SK-N-SH (cell line): ENCODE results near the gene SEC24D. TPM values are rescaled to one million over a fixed set of nuclear protein-coding genes. Genes with fewer than 3 reads are reported as not detected.
A peak's percentile ranks its signal among the peaks of the same experiment; 100 is the strongest.

ENCODE experiments used
- CTCF ChIA-PET: fragments of 300-600, 350-600 bp; formaldehyde crosslinking; extraction: SDS; loops from one replicate; lab custom pipeline; 2021; lab: Yijun Ruan, JAX
- POLR2A ChIA-PET: fragments of 350-600 bp; sonication (Branson Sonifier 250); formaldehyde crosslinking; extraction: SDS; loops from one replicate; lab custom pipeline; 2020; ENCODE audit warnings: antibody characterized with exemption, inconsistent platforms; lab: Yijun Ruan, JAX
- DNase-seq: peaks from one replicate; pipeline ENCODE4 v3.0.0; 2012
- H2AFZ ChIP-seq: fragments of 200-600 bp; sonication (generic); 2 replicates; pipeline ENCODE4 v1.8.1; 2016; ENCODE audit warnings: antibody characterized with exemption, mild to moderate bottlenecking, low read depth
- H3F3A ChIP-seq: fragments of 200-600 bp; sonication (generic); replicated peaks from 2 replicates; pipeline ENCODE3; 2016; ENCODE audit warnings: antibody characterized with exemption, mild to moderate bottlenecking; ENCODE audit not compliant: insufficient read depth
- H3K27ac ChIP-seq, 2 experiments: fragments of 200-500 bp in 1 of 2; fragments of 200-600 bp in 1 of 2; sonication (Bioruptor generic) in 1 of 2; sonication (generic), shearing (Covaris generic) in 1 of 2; 2 replicates each; pipeline versions ENCODE4 v1.5.1 to v1.6.1; 2014 to 2016; ENCODE audit warnings: low read depth in 2 of 2, inconsistent platforms in 1 of 2, low read length in 1 of 2, mild to moderate bottlenecking in 1 of 2, mixed read lengths in 1 of 2
- H3K27me3 ChIP-seq: fragments of 200-600 bp; sonication (generic), shearing (Covaris generic); 2 replicates; pipeline ENCODE4 v1.6.1; 2016; ENCODE audit warnings: mixed run types; ENCODE audit not compliant: insufficient read depth
- H3K36me3 ChIP-seq, 2 experiments: fragments of 200-500 bp in 1 of 2; fragments of 200-600 bp in 1 of 2; sonication (Bioruptor generic) in 1 of 2; sonication (generic) in 1 of 2; replicated peaks in 1 of 2; 2 replicates each; pipeline versions ENCODE3 to v1.5.1; 2014 to 2016; ENCODE audit warnings: low read length in 1 of 2, mild to moderate bottlenecking in 1 of 2; ENCODE audit not compliant: insufficient read depth in 2 of 2, control insufficient read depth in 1 of 2
- H3K4me1 ChIP-seq, 2 experiments: fragments of 200-500 bp in 1 of 2; fragments of 200-600 bp in 1 of 2; sonication (Bioruptor generic) in 1 of 2; sonication (generic), shearing (Covaris generic) in 1 of 2; 2 replicates each; pipeline versions ENCODE4 v1.5.1 to v1.6.1; 2014 to 2016; ENCODE audit warnings: low read depth in 1 of 2, low read length in 1 of 2, mixed run types in 1 of 2; ENCODE audit not compliant: insufficient read depth in 2 of 2, control insufficient read depth in 1 of 2
- H3K4me2 ChIP-seq: fragments of 200-600 bp; sonication (generic), shearing (Covaris generic); 2 replicates; pipeline ENCODE4 v1.6.1; 2017; ENCODE audit warnings: mixed run types
- H3K4me3 ChIP-seq, 2 experiments: fragments of 200-500 bp in 1 of 2; fragments of 200-600 bp in 1 of 2; sonication (Bioruptor generic) in 1 of 2; sonication (generic), shearing (Covaris generic) in 1 of 2; 2 replicates each; pipeline versions ENCODE4 v1.5.1 to v1.8.1; 2014 to 2016; ENCODE audit warnings: low read depth in 2 of 2, inconsistent platforms in 1 of 2, low read length in 1 of 2, mild to moderate bottlenecking in 1 of 2, mixed read lengths in 1 of 2, moderate library complexity in 1 of 2
- H3K79me2 ChIP-seq: fragments of 200-600 bp; sonication (generic); 2 replicates; pipeline ENCODE4 v1.8.1; 2017; ENCODE audit warnings: mild to moderate bottlenecking; ENCODE audit not compliant: insufficient read depth
- H3K9ac ChIP-seq: fragments of 200-600 bp; sonication (generic); 2 replicates; pipeline ENCODE4 v1.6.1; 2017; ENCODE audit warnings: mixed run types
- H3K9me2 ChIP-seq: fragments of 200-600 bp; sonication (generic); 2 replicates; pipeline ENCODE4 v1.6.1; 2017; ENCODE audit warnings: mixed run types
- H3K9me3 ChIP-seq: fragments of 200-600 bp; sonication (generic); 2 replicates; pipeline ENCODE4 v1.6.1; 2017; ENCODE audit warnings: mixed run types, mild to moderate bottlenecking, moderate library complexity
- H4K20me1 ChIP-seq: fragments of 200-600 bp; sonication (generic); 2 replicates; pipeline ENCODE4 v1.6.1; 2017; ENCODE audit warnings: mild to moderate bottlenecking, mixed run types; ENCODE audit not compliant: insufficient read depth
- CHD2 ChIP-seq: fragments of 150-350 bp; IDR thresholded peaks from 2 replicates; pipeline ENCODE4 v1.6.1; 2018; ENCODE audit warnings: low read length; ENCODE audit not compliant: partially characterized antibody
- ELF1 ChIP-seq: IDR thresholded peaks from 2 replicates; pipeline ENCODE4 v1.4.0; 2012
- EZH2phosphoT487 ChIP-seq: fragments of 200-600 bp; sonication (generic); IDR thresholded peaks from 2 replicates; pipeline ENCODE4 v1.6.1; 2017; ENCODE audit warnings: low read depth, mixed run types, mild to moderate bottlenecking, antibody characterized with exemption, moderate library complexity, borderline replicate concordance
- FOSL2 ChIP-seq: IDR thresholded peaks from 2 replicates; pipeline ENCODE4 v1.4.0; 2012; ENCODE audit warnings: low read depth, mild to moderate bottlenecking, moderate library complexity, borderline replicate concordance
- FOXM1 ChIP-seq: IDR thresholded peaks from 2 replicates; pipeline ENCODE4 v1.4.0; 2012; ENCODE audit warnings: low read depth, mild to moderate bottlenecking
- GABPA ChIP-seq: IDR thresholded peaks from 2 replicates; pipeline ENCODE4 v1.4.0; 2012; ENCODE audit warnings: low read depth, mild to moderate bottlenecking
- GATA2 ChIP-seq: sonication (generic); formaldehyde crosslinking; IDR thresholded peaks from 2 replicates; pipeline ENCODE4 v1.5.0; 2020; ENCODE audit warnings: mild to moderate bottlenecking, missing genetic modification reagents
- IRF3 ChIP-seq: fragments of 150-350 bp; IDR thresholded peaks from 2 replicates; pipeline ENCODE4 v1.6.1; 2016; ENCODE audit warnings: mild to moderate bottlenecking, low read depth, low read length
- JUND ChIP-seq: IDR thresholded peaks from 2 replicates; pipeline ENCODE4 v1.4.0; 2012
- MEF2A ChIP-seq: IDR thresholded peaks from 2 replicates; pipeline ENCODE4 v1.4.0; 2012; ENCODE audit warnings: low read depth, borderline replicate concordance
- NFIC ChIP-seq: IDR thresholded peaks from 2 replicates; pipeline ENCODE4 v1.4.0; 2012; ENCODE audit warnings: borderline replicate concordance
- NRF1 ChIP-seq: IDR thresholded peaks from 2 replicates; pipeline ENCODE4 v1.6.1; 2012; ENCODE audit warnings: low read depth, mild to moderate bottlenecking, low read length
- POLR2AphosphoS5 ChIP-seq: IDR thresholded peaks from 2 replicates; pipeline ENCODE4 v1.6.1; 2012; ENCODE audit warnings: low read depth, low read length
- RAD21 ChIP-seq: IDR thresholded peaks from 2 replicates; pipeline ENCODE4 v1.6.1; 2012; ENCODE audit warnings: mild to moderate bottlenecking, low read length
- RCOR1 ChIP-seq: fragments of 150-350 bp; IDR thresholded peaks from 2 replicates; pipeline ENCODE4 v1.6.1; 2017; ENCODE audit warnings: antibody characterized with exemption, low read length
- RFX5 ChIP-seq: IDR thresholded peaks from 2 replicates; pipeline ENCODE4 v1.6.1; 2012; ENCODE audit warnings: mild to moderate bottlenecking, improper control_type of control experiment, low read length
- RXRA ChIP-seq: IDR thresholded peaks from 2 replicates; pipeline ENCODE4 v1.4.0; 2012; ENCODE audit warnings: low read depth, mild to moderate bottlenecking, borderline replicate concordance
- SIN3A ChIP-seq: IDR thresholded peaks from 2 replicates; pipeline ENCODE4 v1.6.1; 2012; ENCODE audit warnings: low read depth, mild to moderate bottlenecking, low read length, moderate library complexity, borderline replicate concordance
- SMC3 ChIP-seq: IDR thresholded peaks from 2 replicates; pipeline ENCODE4 v1.6.1; 2012; ENCODE audit warnings: low read depth, low read length, improper control_type of control experiment
- TAF1 ChIP-seq: IDR thresholded peaks from 2 replicates; pipeline ENCODE4 v1.6.1; 2012; ENCODE audit warnings: low read depth, mild to moderate bottlenecking, low read length, moderate library complexity, borderline replicate concordance
- USF2 ChIP-seq: fragments of 150-350 bp; IDR thresholded peaks from 2 replicates; pipeline ENCODE4 v1.6.1; 2017; ENCODE audit warnings: antibody characterized with exemption, low read length, low read depth, borderline replicate concordance
- ZBTB33 ChIP-seq: IDR thresholded peaks from 2 replicates; pipeline ENCODE4 v1.4.0; 2012; ENCODE audit warnings: low read depth, borderline replicate concordance
- WGBS: methylation state at CpG from one replicate; pipeline ENCODE4 v1.1.6; 2017; ENCODE audit warnings: low lambda C conversion rate; 5-methylcytosine and 5-hydroxymethylcytosine counted together
- polyA plus RNA-seq, 3 experiments: library from polyadenylated mRNA; depleted of rRNA; stranded (reverse); fragments of >200 nt; gene quantifications; 2 replicates each; pipeline ENCODE4 v1.2.3, GENCODE V29; 2012
- TF ChIP-seq, protein P1 (sequence below): IDR thresholded peaks from 2 replicates; pipeline ENCODE4; 2012
- TF ChIP-seq, protein P2 (sequence below): IDR thresholded peaks from 2 replicates; pipeline ENCODE4 v1.4.0; 2012; ENCODE audit warnings: low read depth, borderline replicate concordance
- TF ChIP-seq, protein P3 (sequence below): IDR thresholded peaks from 2 replicates; pipeline ENCODE4 v1.4.0; 2012; ENCODE audit warnings: low read depth
- TF ChIP-seq, protein P4 (sequence below): fragments of 200-600 bp; sonication (generic); IDR thresholded peaks from 2 replicates; pipeline ENCODE4 v1.6.1; 2017; ENCODE audit warnings: antibody characterized with exemption, mild to moderate bottlenecking, moderate library complexity

Gene SEC24D
- polyA plus RNA-seq, 1 of the 3 experiments (the other 2 are of a cell fraction): 32.2 TPM

GRCh38 chr4:118762730-118763477, 73.0 kb downstream of the SEC24D start:
- ChIA-PET CTCF (interaction anchor here (0.9 to 1.7 kb wide), 7 partner anchors 9 to 218 kb away, joined by 3 to 6 read pairs (median 3); no protein-coding TSS in a partner anchor), POLR2A (interaction anchor here (0.8 to 1.0 kb wide), 2 partner anchors 12 to 126 kb away, joined by 3 read pairs; partner anchors contain the start of gene SYNPO2)
- Histone ChIP-seq H3K4me3 (no peak overlapping the region), H3K36me3 (peaks cover 41 to 62% of the 10 kb centered on the region in 2 experiments), H3K79me2 (peaks cover 53% of the 10 kb centered on the region), H3K4me1 (peaks cover 63 to 64% of the 10 kb centered on the region in 2 experiments), H2AFZ (no peak overlapping the region), H3K27ac (peak overlapping the region; percentile 84 to 99), H4K20me1 (peaks cover 5% of the 10 kb centered on the region; the same call in 1 of the 2 replicates), H3K27me3 (no peaks in the 10 kb centered on the region), H3K9me2 (no peaks in the 10 kb centered on the region), H3K9me3 (no peaks in the 10 kb centered on the region), H3K4me2 (peak overlapping the region; percentile 29; the same call in 1 of the 2 replicates), H3F3A (peaks cover 57% of the 10 kb centered on the region), H3K9ac (no peak overlapping the region; the same call in 1 of the 2 replicates)
- WGBS: 32% methylated on average over 3 of the region's 3 CpGs
- no peak for DNase-seq
- TF ChIP-seq, protein P1, sequence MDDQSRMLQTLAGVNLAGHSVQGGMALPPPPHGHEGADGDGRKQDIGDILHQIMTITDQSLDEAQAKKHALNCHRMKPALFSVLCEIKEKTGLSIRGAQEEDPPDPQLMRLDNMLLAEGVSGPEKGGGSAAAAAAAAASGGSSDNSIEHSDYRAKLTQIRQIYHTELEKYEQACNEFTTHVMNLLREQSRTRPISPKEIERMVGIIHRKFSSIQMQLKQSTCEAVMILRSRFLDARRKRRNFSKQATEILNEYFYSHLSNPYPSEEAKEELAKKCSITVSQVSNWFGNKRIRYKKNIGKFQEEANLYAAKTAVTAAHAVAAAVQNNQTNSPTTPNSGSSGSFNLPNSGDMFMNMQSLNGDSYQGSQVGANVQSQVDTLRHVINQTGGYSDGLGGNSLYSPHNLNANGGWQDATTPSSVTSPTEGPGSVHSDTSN: peak; percentile 70
- TF ChIP-seq RCOR1 (no peak), RXRA (no peak), RFX5 (no peak), RAD21 (no peak), ZBTB33 (no peak), EZH2phosphoT487 (no peak), JUND (peak; percentile 31; the same call in 1 of the 2 replicates), SIN3A (no peak), FOSL2 (no peak), IRF3 (no peak), ELF1 (no peak), SMC3 (no peak), MEF2A (no peak), POLR2AphosphoS5 (no peak), NRF1 (no peak), TAF1 (no peak), FOXM1 (no peak; the same call in none of the 2 replicates), NFIC (peak; percentile 81), GATA2 (CRISPR knock-in tag) (no peak), CHD2 (no peak), USF2 (no peak), GABPA (no peak)
- TF ChIP-seq, protein P2, sequence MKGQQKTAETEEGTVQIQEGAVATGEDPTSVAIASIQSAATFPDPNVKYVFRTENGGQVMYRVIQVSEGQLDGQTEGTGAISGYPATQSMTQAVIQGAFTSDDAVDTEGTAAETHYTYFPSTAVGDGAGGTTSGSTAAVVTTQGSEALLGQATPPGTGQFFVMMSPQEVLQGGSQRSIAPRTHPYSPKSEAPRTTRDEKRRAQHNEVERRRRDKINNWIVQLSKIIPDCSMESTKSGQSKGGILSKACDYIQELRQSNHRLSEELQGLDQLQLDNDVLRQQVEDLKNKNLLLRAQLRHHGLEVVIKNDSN: no peak
- TF ChIP-seq, protein P3, sequence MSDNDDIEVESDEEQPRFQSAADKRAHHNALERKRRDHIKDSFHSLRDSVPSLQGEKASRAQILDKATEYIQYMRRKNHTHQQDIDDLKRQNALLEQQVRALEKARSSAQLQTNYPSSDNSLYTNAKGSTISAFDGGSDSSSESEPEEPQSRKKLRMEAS: no peak
- TF ChIP-seq, protein P4, sequence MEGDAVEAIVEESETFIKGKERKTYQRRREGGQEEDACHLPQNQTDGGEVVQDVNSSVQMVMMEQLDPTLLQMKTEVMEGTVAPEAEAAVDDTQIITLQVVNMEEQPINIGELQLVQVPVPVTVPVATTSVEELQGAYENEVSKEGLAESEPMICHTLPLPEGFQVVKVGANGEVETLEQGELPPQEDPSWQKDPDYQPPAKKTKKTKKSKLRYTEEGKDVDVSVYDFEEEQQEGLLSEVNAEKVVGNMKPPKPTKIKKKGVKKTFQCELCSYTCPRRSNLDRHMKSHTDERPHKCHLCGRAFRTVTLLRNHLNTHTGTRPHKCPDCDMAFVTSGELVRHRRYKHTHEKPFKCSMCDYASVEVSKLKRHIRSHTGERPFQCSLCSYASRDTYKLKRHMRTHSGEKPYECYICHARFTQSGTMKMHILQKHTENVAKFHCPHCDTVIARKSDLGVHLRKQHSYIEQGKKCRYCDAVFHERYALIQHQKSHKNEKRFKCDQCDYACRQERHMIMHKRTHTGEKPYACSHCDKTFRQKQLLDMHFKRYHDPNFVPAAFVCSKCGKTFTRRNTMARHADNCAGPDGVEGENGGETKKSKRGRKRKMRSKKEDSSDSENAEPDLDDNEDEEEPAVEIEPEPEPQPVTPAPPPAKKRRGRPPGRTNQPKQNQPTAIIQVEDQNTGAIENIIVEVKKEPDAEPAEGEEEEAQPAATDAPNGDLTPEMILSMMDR: no peak
